ENCODE measurements around the gene ESR1. TPM values are rescaled to one million over a fixed set of nuclear protein-coding genes. Genes with fewer than 3 reads are reported as not detected.
A peak's percentile ranks its signal among the peaks of the same experiment; 100 is the strongest.

Gene ESR1
- total RNA-seq, 1 experiment from 2014 or later = under 0.01 TPM

DNA sequence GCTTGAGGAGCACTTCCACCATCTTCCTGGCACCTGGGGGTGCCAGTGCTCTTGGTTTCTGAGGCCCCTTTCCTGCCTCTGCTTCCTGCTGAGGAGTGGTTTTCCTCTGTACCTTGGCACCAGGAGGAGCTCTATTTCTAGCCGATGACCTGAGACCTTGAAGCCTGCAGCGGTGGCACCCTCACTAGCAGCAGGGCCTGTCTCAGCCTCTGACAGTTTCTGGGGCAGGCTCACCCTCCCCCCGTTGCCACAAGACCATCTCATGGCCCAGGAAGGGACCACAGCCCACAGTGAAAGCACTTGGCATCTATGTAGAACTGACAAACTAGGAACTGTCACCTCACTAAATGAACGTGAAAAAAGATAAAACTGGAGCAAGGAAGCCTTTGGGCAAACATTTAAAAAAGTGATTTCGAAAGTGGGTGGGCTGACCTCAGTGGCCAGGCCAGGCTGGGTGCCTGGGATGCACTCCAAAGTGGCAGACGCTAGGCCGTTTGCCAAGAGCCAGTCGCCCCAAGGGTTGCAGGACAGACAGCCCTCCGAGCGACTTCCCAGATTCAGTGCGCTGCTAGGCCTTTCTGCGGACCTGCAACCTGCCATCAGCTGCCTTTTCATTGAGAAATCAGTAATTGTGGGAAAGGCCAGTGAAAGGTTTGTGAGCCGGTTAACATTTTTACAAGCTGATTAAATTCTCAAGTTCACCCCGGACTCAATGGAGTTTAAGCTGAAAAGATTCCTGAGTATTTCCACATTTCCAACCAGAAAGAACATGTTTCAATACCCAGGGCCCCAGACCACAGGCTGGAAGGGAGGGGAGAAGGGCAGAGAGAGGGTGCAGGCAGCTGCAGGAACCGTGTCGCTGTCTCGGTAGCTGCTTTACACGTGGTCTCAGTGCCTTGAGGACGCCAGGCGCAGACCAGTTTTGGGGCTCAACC is 303.7 kb downstream of the ESR1 start:
- H3K27me3 ChIP-seq (ENCODE audit: control insufficient read depth, insufficient read depth, low read length) = no peaks in the 10 kb centered on the region
- H3K4me3 ChIP-seq (ENCODE audit: insufficient read depth, low read depth, low read length) = no peak overlapping the region
- DNase-seq = no peak
- H3K36me3 ChIP-seq (replicated peaks; ENCODE audit: control insufficient read depth, insufficient read depth, low read length) = no peaks in the 10 kb centered on the region

DNA sequence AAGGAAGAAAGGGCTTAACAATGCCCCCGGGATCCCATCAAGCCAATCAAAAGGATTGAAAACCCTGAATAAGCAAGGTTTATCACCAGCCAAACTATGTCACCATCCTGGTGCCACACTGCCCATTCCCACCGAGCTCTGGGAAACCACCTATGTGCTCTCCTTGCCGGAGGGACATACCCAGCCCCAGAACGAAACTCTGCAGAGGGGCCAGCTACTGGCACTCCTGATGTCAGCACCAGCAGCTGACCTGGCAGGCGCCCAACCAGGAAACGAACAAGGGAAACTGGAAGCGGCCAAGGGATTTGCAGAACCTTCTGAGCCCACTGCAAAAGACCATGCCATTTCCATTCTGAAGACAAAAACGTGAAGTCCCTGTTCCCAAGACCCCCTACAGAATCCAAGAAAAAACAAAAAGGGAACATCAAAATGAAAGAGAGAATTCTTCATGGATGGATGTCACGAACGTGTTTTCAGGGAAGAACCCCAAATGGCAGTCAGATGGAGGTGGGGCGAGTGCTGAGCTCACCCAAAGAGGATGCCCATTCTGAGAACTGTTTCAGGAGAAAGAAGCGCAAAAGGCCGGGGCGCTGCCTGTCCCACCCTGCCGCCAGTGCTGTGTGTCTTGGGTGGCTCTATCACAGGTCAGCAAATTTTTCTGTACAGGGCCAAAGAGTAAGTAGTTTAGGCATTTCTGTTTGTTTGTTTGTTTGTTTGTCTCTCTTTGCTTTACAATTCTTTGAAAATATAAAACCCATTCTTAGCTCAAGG is 305.2 kb downstream of the ESR1 start:
- Histone ChIP-seq H3K36me3 (replicated peaks; ENCODE audit: control insufficient read depth, insufficient read depth, low read length) (no peaks in the 10 kb centered on the region), H3K27me3 (ENCODE audit: control insufficient read depth, insufficient read depth, low read length) (no peaks in the 10 kb centered on the region), H3K4me3 (ENCODE audit: insufficient read depth, low read depth, low read length) (no peak overlapping the region)
- DNase-seq = no peak

DNA sequence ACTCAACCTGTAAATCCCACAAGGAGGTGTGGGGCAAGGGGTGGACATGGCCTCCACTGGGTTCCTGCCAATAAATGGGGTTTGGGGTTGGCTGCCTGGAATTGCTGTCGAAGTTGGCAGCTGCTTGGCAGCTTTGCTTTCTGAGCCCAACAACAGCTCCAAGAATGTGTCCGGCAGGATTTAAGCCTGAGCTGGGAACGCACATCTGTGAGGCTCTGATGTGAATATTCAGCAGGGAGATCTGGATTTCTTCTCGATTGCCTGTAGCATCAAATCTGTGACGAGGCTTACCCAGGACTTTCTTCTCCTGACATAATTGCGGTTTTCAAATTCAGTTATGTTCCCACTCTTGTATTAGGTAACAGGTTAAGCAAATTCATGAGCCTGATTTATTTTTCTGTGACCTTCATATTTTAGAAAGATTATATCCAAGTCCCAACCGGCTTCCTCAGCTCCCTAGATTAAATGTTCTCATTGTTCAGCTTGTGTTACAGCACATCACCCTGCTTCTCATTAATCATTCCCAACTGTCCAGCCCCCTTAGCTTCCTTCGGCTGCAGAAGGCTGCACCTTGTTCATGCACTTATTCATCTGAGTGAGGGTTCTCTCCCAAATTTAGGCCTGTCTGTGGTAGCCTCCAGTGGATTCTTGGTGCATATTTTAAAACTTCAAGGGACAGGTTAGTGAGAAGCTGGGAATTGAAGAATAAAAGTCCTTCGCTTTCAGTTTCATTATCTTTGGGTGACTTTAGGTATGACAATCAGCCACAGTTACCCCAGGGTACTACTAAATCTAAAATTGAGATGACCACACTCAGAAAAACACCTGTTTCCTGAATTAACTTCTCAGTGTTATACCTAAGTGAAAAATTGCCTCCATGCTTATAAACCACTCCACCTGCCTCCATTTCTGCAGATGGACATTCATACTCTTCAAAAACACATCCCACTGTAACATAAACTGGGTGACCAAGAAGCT is 310.0 kb downstream of the ESR1 start:
- H3K36me3 ChIP-seq (replicated peaks; ENCODE audit: control insufficient read depth, insufficient read depth, low read length) = no peaks in the 10 kb centered on the region
- DNase-seq = no peak
- H3K4me3 ChIP-seq (ENCODE audit: insufficient read depth, low read depth, low read length) = no peak overlapping the region
- H3K27me3 ChIP-seq (ENCODE audit: control insufficient read depth, insufficient read depth, low read length) = no peaks in the 10 kb centered on the region

DNA sequence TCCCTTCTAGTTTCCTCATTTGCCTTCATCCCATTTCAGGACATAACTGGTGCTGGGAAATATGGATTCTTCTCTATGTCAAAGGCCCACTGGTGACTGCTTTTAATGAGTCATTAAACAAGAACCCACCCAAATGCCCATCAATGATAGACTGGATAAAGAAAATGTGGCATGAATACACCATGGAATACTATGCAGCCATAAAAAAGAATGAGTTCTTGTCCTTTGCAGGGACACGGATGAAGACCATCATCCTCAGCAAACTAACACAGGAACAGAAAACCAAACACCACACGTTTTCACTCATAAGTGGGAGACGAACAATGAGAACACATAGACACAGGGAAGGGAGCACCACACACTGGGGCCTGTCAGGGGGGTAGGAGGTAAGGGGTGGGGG is 310.7 kb downstream of the ESR1 start:
- Histone ChIP-seq H3K36me3 (replicated peaks; ENCODE audit: control insufficient read depth, insufficient read depth, low read length) (no peaks in the 10 kb centered on the region), H3K4me3 (ENCODE audit: insufficient read depth, low read depth, low read length) (no peak overlapping the region), H3K27me3 (ENCODE audit: control insufficient read depth, insufficient read depth, low read length) (no peaks in the 10 kb centered on the region)
- no peak for DNase-seq

DNA sequence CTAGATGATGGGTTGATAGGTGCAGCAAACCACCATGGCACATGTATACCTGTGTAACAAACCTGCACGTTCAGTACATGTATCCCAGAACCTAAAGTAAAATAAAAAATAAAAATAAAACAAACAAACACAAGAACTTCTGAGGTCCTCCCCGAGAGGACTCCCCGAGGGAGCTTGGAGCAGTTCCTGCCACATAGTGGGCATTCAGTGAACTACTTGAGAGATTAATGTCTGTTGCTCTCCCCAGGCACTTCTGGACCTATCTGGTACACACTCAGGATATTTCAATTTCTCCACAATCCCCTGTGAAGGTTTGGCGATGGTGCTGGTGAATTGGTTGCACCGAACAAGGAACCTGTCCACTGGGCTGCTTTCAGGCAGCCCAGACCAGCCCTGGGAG is 311.2 kb downstream of the ESR1 start:
- no peaks in the 10 kb centered on the region for H3K27me3 ChIP-seq (ENCODE audit: control insufficient read depth, insufficient read depth, low read length)
- H3K36me3 ChIP-seq (replicated peaks; ENCODE audit: control insufficient read depth, insufficient read depth, low read length) = no peaks in the 10 kb centered on the region
- DNase-seq = no peak
- H3K4me3 ChIP-seq (ENCODE audit: insufficient read depth, low read depth, low read length) = no peak overlapping the region

DNA sequence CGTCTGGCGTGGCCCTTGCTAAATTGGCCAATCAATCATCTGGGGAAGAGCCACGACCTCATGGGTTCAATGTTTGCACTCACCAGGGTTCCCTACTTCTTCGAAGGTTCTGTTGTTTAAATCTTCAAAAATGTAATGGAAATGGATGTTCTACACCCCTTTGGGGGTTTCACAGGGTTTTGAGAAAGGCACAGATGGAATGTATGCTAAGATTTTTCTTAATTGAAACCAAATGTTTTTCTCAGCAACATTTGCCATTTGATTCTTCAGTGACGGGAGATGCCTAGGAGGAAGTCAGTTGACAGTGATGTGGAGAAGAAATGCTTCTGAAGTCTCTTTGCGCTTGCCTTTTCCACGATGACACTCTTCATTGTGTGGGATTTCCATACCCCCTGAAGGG is 312.3 kb downstream of the ESR1 start:
- Histone ChIP-seq H3K27me3 (ENCODE audit: control insufficient read depth, insufficient read depth, low read length) (no peaks in the 10 kb centered on the region), H3K36me3 (replicated peaks; ENCODE audit: control insufficient read depth, insufficient read depth, low read length) (no peaks in the 10 kb centered on the region), H3K4me3 (ENCODE audit: insufficient read depth, low read depth, low read length) (no peak overlapping the region)
- no peak for DNase-seq

DNA sequence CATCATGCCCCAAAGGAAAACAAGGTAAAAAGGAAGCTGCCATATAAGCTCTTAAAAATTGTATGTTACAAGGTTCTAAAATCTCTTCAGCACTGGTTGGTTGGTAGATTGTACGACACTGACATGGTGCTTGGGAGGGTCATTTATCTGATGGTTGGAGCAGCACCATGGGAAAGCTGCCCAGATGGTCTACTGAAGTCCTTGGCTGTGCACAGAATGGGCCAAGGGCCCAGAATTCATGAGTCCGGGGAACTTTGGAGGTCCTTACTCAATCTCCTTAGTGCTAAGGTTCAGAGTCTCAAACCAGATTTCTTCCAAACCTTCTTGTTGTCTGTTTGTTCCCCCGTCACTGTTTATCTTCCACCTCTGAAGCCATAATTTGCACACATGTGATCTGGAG is 314.4 kb downstream of the ESR1 start:
- Histone ChIP-seq H3K36me3 (replicated peaks; ENCODE audit: control insufficient read depth, insufficient read depth, low read length) (no peaks in the 10 kb centered on the region), H3K27me3 (ENCODE audit: control insufficient read depth, insufficient read depth, low read length) (no peaks in the 10 kb centered on the region), H3K4me3 (ENCODE audit: insufficient read depth, low read depth, low read length) (no peak overlapping the region)
- no peak for DNase-seq

DNA sequence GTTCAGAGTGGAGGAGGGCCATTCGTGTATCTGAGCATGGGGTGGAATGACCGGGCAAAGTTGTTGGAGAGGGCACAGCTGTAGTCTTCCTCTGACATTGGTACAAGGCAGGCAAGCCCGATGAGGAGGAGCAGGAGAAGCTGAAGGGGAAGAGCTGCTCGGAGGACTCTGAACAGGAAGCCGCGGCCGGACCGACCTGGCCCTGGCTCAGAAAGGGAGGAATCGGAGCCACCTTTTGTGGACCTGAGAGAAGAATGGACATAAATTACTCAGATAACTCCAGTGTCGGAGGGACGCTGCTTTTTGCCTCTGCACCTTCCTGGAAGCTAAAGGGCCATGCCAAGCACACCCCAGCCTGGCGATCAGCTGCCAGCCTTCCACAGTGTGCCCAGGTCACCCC is 315.0 kb downstream of the ESR1 start:
- H3K4me3 ChIP-seq (ENCODE audit: insufficient read depth, low read depth, low read length) = no peak overlapping the region
- DNase-seq = no peak
- H3K36me3 ChIP-seq (replicated peaks; ENCODE audit: control insufficient read depth, insufficient read depth, low read length) = no peaks in the 10 kb centered on the region
- H3K27me3 ChIP-seq (ENCODE audit: control insufficient read depth, insufficient read depth, low read length) = no peaks in the 10 kb centered on the region

DNA sequence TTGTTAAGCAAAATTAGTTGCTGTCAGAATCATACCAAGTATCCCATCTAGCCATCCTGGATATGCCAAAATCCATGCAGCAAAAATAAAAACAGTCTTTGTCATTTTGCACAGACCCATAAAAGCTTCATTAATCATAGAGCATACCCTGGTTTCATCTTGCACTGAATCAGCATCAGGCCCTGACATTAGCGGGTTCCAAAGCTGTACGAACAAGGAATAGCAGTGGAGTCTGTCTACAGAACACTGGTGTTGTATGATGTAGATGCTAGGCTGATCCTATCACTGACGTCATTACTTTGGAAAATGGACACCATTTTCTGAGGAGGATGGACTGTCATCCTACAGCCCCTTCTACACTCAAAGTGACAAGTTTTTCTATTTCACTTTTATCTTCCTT is 315.6 kb downstream of the ESR1 start:
- Histone ChIP-seq H3K4me3 (ENCODE audit: insufficient read depth, low read depth, low read length) (no peak overlapping the region), H3K36me3 (replicated peaks; ENCODE audit: control insufficient read depth, insufficient read depth, low read length) (no peaks in the 10 kb centered on the region), H3K27me3 (ENCODE audit: control insufficient read depth, insufficient read depth, low read length) (no peaks in the 10 kb centered on the region)
- DNase-seq = no peak

DNA sequence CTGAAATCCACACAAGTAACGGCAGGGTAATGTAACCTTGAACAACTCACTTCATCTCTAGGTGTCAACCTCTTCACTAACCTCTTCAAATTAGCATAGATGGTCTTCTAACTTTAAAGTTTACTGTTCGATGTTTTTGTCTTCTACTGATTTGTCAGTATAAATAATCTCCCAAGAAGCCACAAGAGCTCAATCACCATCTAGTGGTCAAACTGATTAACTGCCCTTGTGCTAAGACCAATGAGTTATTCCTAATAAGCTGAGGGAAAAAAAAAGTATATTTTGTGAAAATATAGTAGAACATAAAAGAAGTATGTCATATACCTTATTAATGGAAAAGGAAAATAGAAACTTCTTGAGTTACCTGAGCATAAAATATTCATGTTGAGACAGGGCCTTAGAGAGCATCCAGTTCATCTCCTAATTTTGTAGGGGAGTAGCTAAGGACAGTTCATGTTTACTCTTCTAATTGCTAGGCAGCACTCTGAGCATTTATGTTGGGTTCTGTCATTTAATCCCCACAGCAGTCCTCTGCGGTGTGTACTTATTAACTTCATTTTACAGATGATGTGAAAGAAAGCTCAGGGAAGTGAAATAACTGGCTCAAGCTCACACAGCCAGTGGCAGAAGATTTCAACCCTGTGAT is 317.1 kb downstream of the ESR1 start:
- peak; percentile 55 for DNase-seq
- H3K27me3 ChIP-seq (ENCODE audit: control insufficient read depth, insufficient read depth, low read length) = no peaks in the 10 kb centered on the region
- no peaks in the 10 kb centered on the region for H3K36me3 ChIP-seq (replicated peaks; ENCODE audit: control insufficient read depth, insufficient read depth, low read length)
- no peak overlapping the region for H3K4me3 ChIP-seq (ENCODE audit: insufficient read depth, low read depth, low read length)

DNA sequence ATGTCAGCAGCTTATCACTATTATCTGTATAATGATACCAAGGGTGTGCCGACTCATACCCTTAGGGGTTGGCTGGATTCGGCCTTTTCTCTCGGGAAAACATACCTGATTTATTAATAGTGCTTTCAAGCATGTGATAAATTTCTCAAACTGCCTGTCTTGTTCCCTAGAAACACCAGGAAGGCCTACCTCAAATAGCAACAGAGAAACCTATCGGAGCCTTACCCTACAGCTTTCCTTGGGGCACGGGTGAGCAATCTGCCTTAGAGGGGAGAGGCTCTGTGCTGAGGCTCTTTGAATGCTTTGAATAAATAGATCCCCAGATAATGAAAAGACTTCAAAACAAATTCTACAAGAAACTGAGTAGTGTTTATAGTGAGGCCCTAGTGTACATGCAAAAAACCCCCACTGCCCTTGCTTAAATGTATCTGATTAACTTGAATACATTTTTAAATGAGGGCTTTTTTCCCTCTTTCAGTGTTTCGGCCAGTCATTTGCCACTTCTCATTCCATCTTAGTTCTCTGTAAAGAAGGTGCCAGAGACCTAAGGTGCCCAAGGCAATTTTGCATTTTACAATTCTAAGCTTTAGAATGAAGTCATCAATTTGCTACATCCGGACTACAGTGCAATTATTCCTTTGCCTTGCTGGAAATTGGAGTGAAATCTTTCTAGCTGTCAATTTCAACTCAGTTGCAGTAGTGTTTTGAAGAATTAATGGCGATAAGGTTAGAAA is 320.1 kb downstream of the ESR1 start:
- H3K36me3 ChIP-seq (replicated peaks; ENCODE audit: control insufficient read depth, insufficient read depth, low read length) = no peaks in the 10 kb centered on the region
- no peaks in the 10 kb centered on the region for H3K27me3 ChIP-seq (ENCODE audit: control insufficient read depth, insufficient read depth, low read length)
- no peak overlapping the region for H3K4me3 ChIP-seq (ENCODE audit: insufficient read depth, low read depth, low read length)
- DNase-seq = no peak

DNA sequence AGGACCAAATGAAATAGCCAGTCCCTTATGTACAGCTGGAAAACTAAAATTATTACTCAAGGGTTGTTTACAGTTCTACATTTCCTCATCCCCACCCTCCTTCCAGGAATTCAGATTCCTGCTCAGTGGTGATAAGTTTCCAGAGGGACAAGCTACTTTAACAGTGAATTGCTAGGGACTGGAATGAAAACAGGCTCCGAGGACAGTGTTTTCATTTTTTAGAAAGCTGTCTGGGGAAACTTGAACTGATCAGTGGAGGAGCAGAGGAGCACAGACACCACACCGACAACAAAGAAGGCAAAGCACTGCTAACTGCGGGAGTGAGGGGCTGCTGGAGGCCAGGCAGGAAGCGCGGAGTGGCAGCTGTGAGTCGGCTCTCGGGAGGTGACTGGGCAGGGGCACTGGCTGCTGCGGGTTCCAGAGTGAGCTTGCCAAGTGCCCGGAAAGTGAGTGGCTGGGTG is 322.2 kb downstream of the ESR1 start:
- Histone ChIP-seq H3K36me3 (replicated peaks; ENCODE audit: control insufficient read depth, insufficient read depth, low read length) (no peaks in the 10 kb centered on the region), H3K27me3 (ENCODE audit: control insufficient read depth, insufficient read depth, low read length) (no peaks in the 10 kb centered on the region), H3K4me3 (ENCODE audit: insufficient read depth, low read depth, low read length) (no peak overlapping the region)
- DNase-seq = peak; percentile 46

DNA sequence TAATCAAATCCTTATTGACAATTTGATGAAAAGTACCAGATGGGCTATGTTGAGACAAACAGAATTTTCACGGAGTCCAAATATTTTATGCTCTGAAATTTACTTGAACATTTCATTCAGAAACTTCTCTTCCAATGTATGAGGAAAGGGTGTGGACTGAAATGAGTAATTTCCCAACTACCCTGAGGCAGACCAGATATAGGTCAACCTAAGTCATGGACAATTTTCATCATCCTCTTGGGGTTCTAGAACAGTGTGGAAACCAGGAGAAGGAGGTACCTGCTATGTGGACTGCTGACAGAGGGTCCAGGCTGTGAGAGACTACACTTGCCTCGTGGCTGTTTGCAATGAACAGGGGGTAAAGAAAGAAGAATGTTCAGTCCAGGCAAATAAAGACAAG is 323.0 kb downstream of the ESR1 start:
- no peaks in the 10 kb centered on the region for H3K36me3 ChIP-seq (replicated peaks; ENCODE audit: control insufficient read depth, insufficient read depth, low read length)
- H3K4me3 ChIP-seq (ENCODE audit: insufficient read depth, low read depth, low read length) = no peak overlapping the region
- no peak for DNase-seq
- H3K27me3 ChIP-seq (ENCODE audit: control insufficient read depth, insufficient read depth, low read length) = no peaks in the 10 kb centered on the region
